IMR-90 (cell line): ENCODE results near the gene RMDN3. TPM values are rescaled to one million over a fixed set of nuclear protein-coding genes. Genes with fewer than 3 reads are reported as not detected.

Source experiments
- ATAC-seq: fragments of 200-7000 bp; cut with Tn5 transposase; 2 replicates; pipeline ENCODE4 v1.9.1; 2020; ENCODE audit warnings: low read depth, mild to moderate bottlenecking, moderate library complexity
- BruUV-seq: library from RNA; stranded (reverse); fragments of 400-500 nt; replicated peaks from 2 replicates; lab custom pipeline; 2021; lab: Mats Ljungman, UMichigan
- CTCF ChIA-PET: fragments of 300-600 bp; formaldehyde crosslinking; extraction: SDS; loops from one replicate; lab custom pipeline; 2021; ENCODE audit warnings: antibody characterized with exemption; lab: Yijun Ruan, JAX
- POLR2A ChIA-PET: fragments of 300-600 bp; sonication (Branson Sonifier 250); formaldehyde crosslinking; loops from one replicate; lab custom pipeline; 2022; ENCODE audit warnings: antibody characterized with exemption; ENCODE audit not compliant: unreplicated experiment; lab: Charles Lee
- DNase-seq: peaks from one replicate; pipeline ENCODE4 v3.0.0; 2013
- H2AFZ ChIP-seq: replicated peaks from 2 replicates; pipeline ENCODE3; 2013; ENCODE audit warnings: low read length, mild to moderate bottlenecking; ENCODE audit not compliant: poor library complexity
- H2AK5ac ChIP-seq: 2 replicates; pipeline ENCODE4 v1.6.1; 2013; ENCODE audit warnings: low read depth, low read length, inconsistent platforms
- H2AK9ac ChIP-seq: replicated peaks from 2 replicates; pipeline ENCODE3; 2013; ENCODE audit warnings: mild to moderate bottlenecking, low read depth, low read length, moderate library complexity; ENCODE audit not compliant: poor library complexity
- H2BK120ac ChIP-seq: 2 replicates; pipeline ENCODE4 v1.6.1; 2013; ENCODE audit warnings: low read depth, low read length, inconsistent platforms
- H2BK15ac ChIP-seq: 3 replicates; pipeline ENCODE4 v1.6.1; 2013; ENCODE audit warnings: low read depth, low read length, inconsistent platforms
- H2BK20ac ChIP-seq: 2 replicates; pipeline ENCODE4 v1.6.1; 2013; ENCODE audit warnings: low read depth, mild to moderate bottlenecking, inconsistent platforms, low read length, moderate library complexity
- H2BK5ac ChIP-seq: 2 replicates; pipeline ENCODE4 v1.6.1; 2013; ENCODE audit warnings: mild to moderate bottlenecking, low read depth, low read length, inconsistent platforms; ENCODE audit not compliant: poor library complexity, severe bottlenecking
- H3K14ac ChIP-seq: replicated peaks from 2 replicates; pipeline ENCODE4 v1.6.1; 2013; ENCODE audit warnings: low read depth, low read length, inconsistent platforms
- H3K18ac ChIP-seq: 2 replicates; pipeline ENCODE4 v1.6.1; 2013; ENCODE audit warnings: low read depth, low read length, control low read depth
- H3K23ac ChIP-seq: 2 replicates; pipeline ENCODE4 v1.6.1; 2013; ENCODE audit warnings: low read depth, low read length, inconsistent platforms
- H3K27ac ChIP-seq: 2 replicates; pipeline ENCODE4 v1.5.1; 2013; ENCODE audit warnings: mild to moderate bottlenecking, control low read depth, low read length; ENCODE audit not compliant: insufficient read depth
- H3K27me3 ChIP-seq: 2 replicates; pipeline ENCODE4 v1.6.1; 2013; ENCODE audit warnings: low read length; ENCODE audit not compliant: control insufficient read depth, insufficient read depth
- H3K36me3 ChIP-seq: 2 replicates; pipeline ENCODE4 v1.6.1; 2013; ENCODE audit warnings: low read length, mixed read lengths; ENCODE audit not compliant: control insufficient read depth, insufficient read depth
- H3K4ac ChIP-seq: 2 replicates; pipeline ENCODE4 v1.6.1; 2013; ENCODE audit warnings: low read depth, low read length, inconsistent platforms
- H3K4me1 ChIP-seq: 2 replicates; pipeline ENCODE4 v1.6.1; 2013; ENCODE audit warnings: low read length, mixed read lengths; ENCODE audit not compliant: control insufficient read depth, insufficient read depth
- H3K4me2 ChIP-seq: 2 replicates; pipeline ENCODE4 v1.6.1; 2013; ENCODE audit warnings: low read depth, mild to moderate bottlenecking, control low read depth, low read length, moderate library complexity
- H3K4me3 ChIP-seq: 2 replicates; pipeline ENCODE4 v1.5.1; 2013; ENCODE audit warnings: low read depth, mild to moderate bottlenecking, control low read depth, low read length, moderate library complexity; ENCODE audit not compliant: insufficient read depth
- H3K56ac ChIP-seq: 2 replicates; pipeline ENCODE4 v1.6.1; 2013; ENCODE audit warnings: low read length, inconsistent platforms; ENCODE audit not compliant: insufficient read depth; ENCODE audit errors: extremely low read depth
- H3K79me1 ChIP-seq, 2 experiments: 2 replicates each; pipeline ENCODE4 v1.6.1; 2013; ENCODE audit warnings: low read length in 2 of 2, inconsistent platforms in 1 of 2, low read depth in 1 of 2
- H3K9ac ChIP-seq: 2 replicates; pipeline ENCODE4 v1.6.1; 2013; ENCODE audit warnings: low read depth, low read length, control low read depth
- H3K9me1 ChIP-seq: 2 replicates; pipeline ENCODE4 v1.6.1; 2013; ENCODE audit warnings: low read length, inconsistent platforms; ENCODE audit not compliant: insufficient read depth
- H3K9me3 ChIP-seq: 2 replicates; pipeline ENCODE4 v1.6.1; 2013; ENCODE audit warnings: low read length; ENCODE audit not compliant: control insufficient read depth, insufficient read depth
- H4K20me1 ChIP-seq: 2 replicates; pipeline ENCODE4 v1.6.1; 2013; ENCODE audit warnings: low read length, inconsistent platforms; ENCODE audit not compliant: insufficient read depth
- H4K5ac ChIP-seq: 2 replicates; pipeline ENCODE4 v1.6.1; 2013; ENCODE audit warnings: mild to moderate bottlenecking, low read depth, low read length, control low read depth
- H4K8ac ChIP-seq, 2 experiments: 2 replicates each; pipeline ENCODE4 v1.6.1; 2013; ENCODE audit warnings: low read depth in 2 of 2, low read length in 2 of 2, control low read depth in 1 of 2, inconsistent platforms in 1 of 2
- H4K91ac ChIP-seq: 2 replicates; pipeline ENCODE4 v1.6.1; 2013; ENCODE audit warnings: low read depth, low read length, inconsistent platforms; ENCODE audit not compliant: insufficient read depth
- BHLHE40 ChIP-seq: fragments of 150-350 bp; IDR thresholded peaks from 2 replicates; pipeline ENCODE4 v1.6.1; 2016; ENCODE audit warnings: mild to moderate bottlenecking, low read depth, low read length
- CEBPB ChIP-seq: IDR thresholded peaks from 2 replicates; pipeline ENCODE4 v1.6.1; 2012; ENCODE audit warnings: low read depth, low read length, improper control_type of control experiment
- CHD1 ChIP-seq: IDR thresholded peaks from 2 replicates; pipeline ENCODE4 v1.6.1; 2012; ENCODE audit warnings: low read depth, low read length, improper control_type of control experiment
- FOS ChIP-seq: fragments of 150-350 bp; IDR thresholded peaks from 2 replicates; pipeline ENCODE4 v1.6.1; 2016; ENCODE audit warnings: low read depth, low read length
- MAFK ChIP-seq: IDR thresholded peaks from 2 replicates; pipeline ENCODE4 v1.6.1; 2012; ENCODE audit warnings: low read depth, low read length, improper control_type of control experiment
- MXI1 ChIP-seq: IDR thresholded peaks from 2 replicates; pipeline ENCODE4 v1.6.1; 2012; ENCODE audit warnings: low read depth, mild to moderate bottlenecking, low read length, moderate library complexity, borderline replicate concordance
- NFE2L2 ChIP-seq: fragments of 150-350 bp; IDR thresholded peaks from 2 replicates; pipeline ENCODE4 v1.6.1; 2016; ENCODE audit warnings: low read depth, mild to moderate bottlenecking, low read length
- POLR2A ChIP-seq: IDR thresholded peaks from 2 replicates; pipeline ENCODE4 v1.6.1; 2012; ENCODE audit warnings: mild to moderate bottlenecking, low read depth, low read length
- RCOR1 ChIP-seq: IDR thresholded peaks from 2 replicates; pipeline ENCODE4 v1.6.1; 2012; ENCODE audit warnings: mild to moderate bottlenecking, low read length, improper control_type of control experiment; ENCODE audit not compliant: insufficient replicate concordance
- RFX5 ChIP-seq: IDR thresholded peaks from 2 replicates; pipeline ENCODE4 v1.8.0; 2012; ENCODE audit warnings: low read depth, mild to moderate bottlenecking, low read length, moderate library complexity
- SMC3 ChIP-seq: fragments of 150-350 bp; IDR thresholded peaks from 2 replicates; pipeline ENCODE4 v1.6.1; 2016; ENCODE audit warnings: low read depth, mild to moderate bottlenecking, antibody characterized with exemption, low read length, moderate library complexity
- WGBS, 2 experiments: methylation state at CpG; one replicate each; pipeline versions ENCODE4 v1.1.5 to v1.1.7; 2013; ENCODE audit warnings: missing lambda C conversion rate in 2 of 2; ENCODE audit not compliant: insufficient read length in 1 of 2; ENCODE audit errors: extremely low coverage in 2 of 2; 5-methylcytosine and 5-hydroxymethylcytosine counted together
- dilution Hi-C: fragments of 300-500 bp; cut with HindIII; formaldehyde crosslinking; loops from one replicate; pipeline ENCODE4 v1.14.3; 2018; ENCODE audit warnings: low sequenced_read_pairs; ENCODE audit not compliant: unreplicated experiment
- in situ Hi-C: fragments of 300-500 bp; cut with MboI; formaldehyde crosslinking; loops from 3 replicates; pipeline ENCODE4 v1.14.3; 2019; ENCODE audit warnings: low sequenced_read_pairs, inconsistent platforms, mixed read lengths
- intact Hi-C: fragments of 100-400 bp; cut with micrococcal nuclease; formaldehyde crosslinking; loops from 2 replicates; pipeline ENCODE4 v1.10.0; 2022
- polyA plus RNA-seq, 3 experiments: library from polyadenylated mRNA; depleted of rRNA; stranded (reverse); fragments of >200 nt; gene quantifications; 2 replicates each; pipeline ENCODE4 v1.2.3, GENCODE V29; 2012; ENCODE audit warnings: low replicate concordance in 1 of 3
- total RNA-seq: library from RNA; depleted of rRNA; stranded (reverse); fragments of >200 nt; gene quantifications from 2 replicates; pipeline ENCODE4 v1.2.3, GENCODE V29; 2012
- TF ChIP-seq, protein P1 (sequence below): fragments of 150-350 bp; IDR thresholded peaks from 2 replicates; pipeline ENCODE4 v1.6.1; 2016; ENCODE audit warnings: low read depth, mild to moderate bottlenecking, low read length, moderate library complexity, borderline replicate concordance
- TF ChIP-seq, protein P2 (sequence below): conservative IDR thresholded peaks from 2 replicates; pipeline ENCODE4 v1.5.1; 2012; ENCODE audit warnings: mild to moderate bottlenecking, low read depth, low read length, improper control_type of control experiment
- TF ChIP-seq, protein P3 (sequence below): fragments of 150-350 bp; IDR thresholded peaks from 2 replicates; pipeline ENCODE4 v1.6.1; 2017; ENCODE audit warnings: mild to moderate bottlenecking, antibody characterized with exemption, low read length, low read depth

RMDN3 gene
- total and polyA plus RNA-seq, 2 of the 4 experiments (the other 2 are of a cell fraction), result 14.7 to 25.7 TPM

DNA sequence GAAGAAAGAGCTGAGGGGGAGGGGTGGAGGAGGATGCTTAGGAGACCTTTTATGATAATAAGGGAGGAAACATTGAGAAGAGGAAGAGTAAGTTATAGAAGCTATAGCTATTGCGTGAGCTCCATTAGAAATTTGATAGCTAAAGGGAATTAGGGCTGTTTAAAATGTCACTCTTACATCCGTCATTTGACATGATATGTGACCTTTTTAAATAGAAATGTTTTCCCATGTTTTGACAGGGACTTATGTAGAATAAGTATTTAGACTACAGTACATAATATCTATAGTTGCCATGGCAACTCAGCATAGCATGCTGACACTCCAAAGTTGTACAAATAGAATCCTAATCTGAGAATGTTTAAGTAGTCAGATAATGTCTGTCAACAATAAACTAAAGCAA lies 40.9 kb downstream of the RMDN3 start:
- peaks cover 3 to 6% of the 10 kb centered on the region in 2 experiments; a peak in 2 of 4 replicates for H3K79me1 ChIP-seq
- H3K27me3 ChIP-seq, result no peaks in the 10 kb centered on the region
- no peak overlapping the region for H2BK120ac ChIP-seq
- H2AK5ac ChIP-seq, result no peak overlapping the region
- BruUV-seq, result no TSS peak
- H3K18ac ChIP-seq, result no peak overlapping the region
- H3K14ac ChIP-seq, result no peak overlapping the region
- H3K4me2 ChIP-seq, result no peak overlapping the region
- no peaks in the 10 kb centered on the region for H3K9me1 ChIP-seq
- no peak for DNase-seq
- no peak overlapping the region for H3K23ac ChIP-seq
- H2AK9ac ChIP-seq, result no peak overlapping the region
- H2BK5ac ChIP-seq, result no peak overlapping the region
- POLR2A ChIA-PET, result no interaction called here
- peaks cover 3% of the 10 kb centered on the region; the same call in 1 of the 2 replicates for H3K36me3 ChIP-seq
- H2BK20ac ChIP-seq, result no peak overlapping the region
- no peaks in the 10 kb centered on the region for H3K4me1 ChIP-seq
- ATAC-seq, result no peak
- WGBS, 2 experiments, result no CpG with 5 or more reads among the region's 2 CpGs
- H2AFZ ChIP-seq, result no peak overlapping the region
- no peak overlapping the region for H4K5ac ChIP-seq
- in situ Hi-C loops (no loop called here), intact Hi-C loops (no loop called here), dilution Hi-C loops (no loop called here)
- no peak overlapping the region for H3K4me3 ChIP-seq
- H3K9me3 ChIP-seq, result no peaks in the 10 kb centered on the region
- H3K9ac ChIP-seq, result no peak overlapping the region
- CTCF ChIA-PET, result interaction anchor here (0.5 to 0.6 kb wide), 3 partner anchors 81 to 232 kb away, joined by 3 to 7 read pairs (median 5); no protein-coding TSS in a partner anchor
- no peak overlapping the region for H3K4ac ChIP-seq
- H4K91ac ChIP-seq, result no peak overlapping the region
- H4K8ac ChIP-seq, result no peak overlapping the region
- H3K56ac ChIP-seq, result no peak overlapping the region
- H3K27ac ChIP-seq, result no peak overlapping the region
- H2BK15ac ChIP-seq, result no peak overlapping the region
- TF ChIP-seq, protein P1, sequence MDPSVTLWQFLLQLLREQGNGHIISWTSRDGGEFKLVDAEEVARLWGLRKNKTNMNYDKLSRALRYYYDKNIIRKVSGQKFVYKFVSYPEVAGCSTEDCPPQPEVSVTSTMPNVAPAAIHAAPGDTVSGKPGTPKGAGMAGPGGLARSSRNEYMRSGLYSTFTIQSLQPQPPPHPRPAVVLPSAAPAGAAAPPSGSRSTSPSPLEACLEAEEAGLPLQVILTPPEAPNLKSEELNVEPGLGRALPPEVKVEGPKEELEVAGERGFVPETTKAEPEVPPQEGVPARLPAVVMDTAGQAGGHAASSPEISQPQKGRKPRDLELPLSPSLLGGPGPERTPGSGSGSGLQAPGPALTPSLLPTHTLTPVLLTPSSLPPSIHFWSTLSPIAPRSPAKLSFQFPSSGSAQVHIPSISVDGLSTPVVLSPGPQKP, result no peak
- no peak for TF ChIP-seq BHLHE40
- TF ChIP-seq MAFK, result no peak
- no peak for TF ChIP-seq POLR2A
- TF ChIP-seq, protein P2, sequence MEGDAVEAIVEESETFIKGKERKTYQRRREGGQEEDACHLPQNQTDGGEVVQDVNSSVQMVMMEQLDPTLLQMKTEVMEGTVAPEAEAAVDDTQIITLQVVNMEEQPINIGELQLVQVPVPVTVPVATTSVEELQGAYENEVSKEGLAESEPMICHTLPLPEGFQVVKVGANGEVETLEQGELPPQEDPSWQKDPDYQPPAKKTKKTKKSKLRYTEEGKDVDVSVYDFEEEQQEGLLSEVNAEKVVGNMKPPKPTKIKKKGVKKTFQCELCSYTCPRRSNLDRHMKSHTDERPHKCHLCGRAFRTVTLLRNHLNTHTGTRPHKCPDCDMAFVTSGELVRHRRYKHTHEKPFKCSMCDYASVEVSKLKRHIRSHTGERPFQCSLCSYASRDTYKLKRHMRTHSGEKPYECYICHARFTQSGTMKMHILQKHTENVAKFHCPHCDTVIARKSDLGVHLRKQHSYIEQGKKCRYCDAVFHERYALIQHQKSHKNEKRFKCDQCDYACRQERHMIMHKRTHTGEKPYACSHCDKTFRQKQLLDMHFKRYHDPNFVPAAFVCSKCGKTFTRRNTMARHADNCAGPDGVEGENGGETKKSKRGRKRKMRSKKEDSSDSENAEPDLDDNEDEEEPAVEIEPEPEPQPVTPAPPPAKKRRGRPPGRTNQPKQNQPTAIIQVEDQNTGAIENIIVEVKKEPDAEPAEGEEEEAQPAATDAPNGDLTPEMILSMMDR, result no peak
- TF ChIP-seq CEBPB, result no peak
- TF ChIP-seq SMC3, result no peak
- TF ChIP-seq FOS, result no peak
- TF ChIP-seq, protein P3, sequence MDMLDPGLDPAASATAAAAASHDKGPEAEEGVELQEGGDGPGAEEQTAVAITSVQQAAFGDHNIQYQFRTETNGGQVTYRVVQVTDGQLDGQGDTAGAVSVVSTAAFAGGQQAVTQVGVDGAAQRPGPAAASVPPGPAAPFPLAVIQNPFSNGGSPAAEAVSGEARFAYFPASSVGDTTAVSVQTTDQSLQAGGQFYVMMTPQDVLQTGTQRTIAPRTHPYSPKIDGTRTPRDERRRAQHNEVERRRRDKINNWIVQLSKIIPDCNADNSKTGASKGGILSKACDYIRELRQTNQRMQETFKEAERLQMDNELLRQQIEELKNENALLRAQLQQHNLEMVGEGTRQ, result no peak
- no peak for TF ChIP-seq RFX5
- no peak for TF ChIP-seq RCOR1
- no peak for TF ChIP-seq NFE2L2
- no peak for TF ChIP-seq CHD1
- TF ChIP-seq MXI1, result no peak
- no peaks in the 10 kb centered on the region for H4K20me1 ChIP-seq
